Osteocyte (in vitro differentiated cells): ENCODE results near the gene GPR39. TPM values are rescaled to one million over a fixed set of nuclear protein-coding genes. Genes with fewer than 3 reads are reported as not detected.

ENCODE experiments used
- DNase-seq: peaks from one replicate; pipeline ENCODE4 v3.0.0; 2021; ENCODE audit warnings: mixed read lengths; ENCODE audit not compliant: unreplicated experiment; ENCODE audit errors: extremely low spot score
- H3K27ac Mint-ChIP-seq: one replicate; pipeline ENCODE4 v1.8.0; 2021; ENCODE audit warnings: mild to moderate bottlenecking, mixed read lengths; ENCODE audit not compliant: unreplicated experiment
- H3K27me3 Mint-ChIP-seq: one replicate; pipeline ENCODE4 v1.8.0; 2021; ENCODE audit warnings: mixed read lengths; ENCODE audit not compliant: unreplicated experiment
- H3K36me3 Mint-ChIP-seq: one replicate; pipeline ENCODE4 v1.8.0; 2021; ENCODE audit warnings: mixed read lengths; ENCODE audit not compliant: unreplicated experiment
- H3K4me1 Mint-ChIP-seq: one replicate; pipeline ENCODE4 v1.8.0; 2021; ENCODE audit warnings: mixed read lengths; ENCODE audit not compliant: unreplicated experiment
- H3K4me3 Mint-ChIP-seq: one replicate; pipeline ENCODE4 v1.8.0; 2021; ENCODE audit warnings: mild to moderate bottlenecking, moderate library complexity, mixed read lengths; ENCODE audit not compliant: unreplicated experiment
- H3K9me3 Mint-ChIP-seq: one replicate; pipeline ENCODE4 v1.8.0; 2021; ENCODE audit warnings: mixed read lengths; ENCODE audit not compliant: unreplicated experiment
- CTCF ChIP-seq: fragments of 200-600 bp; sonication (generic); IDR thresholded peaks from 2 replicates; pipeline ENCODE4 v1.5.0; 2021; ENCODE audit warnings: antibody characterized with exemption, mild to moderate bottlenecking, moderate library complexity
- total RNA-seq: library from RNA; stranded (reverse); gene quantifications from 2 replicates; pipeline ENCODE4 v1.2.1, GENCODE V29; 2021

GPR39 gene
- total RNA-seq, 1 donor from 2014 or later, result 0.21 TPM

GRCh38 chr2:132597166-132597565 is 180.6 kb downstream of the GPR39 start:
- no peaks in the 10 kb centered on the region for H3K4me1 Mint-ChIP-seq
- DNase-seq, result peak; percentile 38
- peaks cover 9% of the 10 kb centered on the region for H3K9me3 Mint-ChIP-seq
- no peaks in the 10 kb centered on the region for H3K36me3 Mint-ChIP-seq
- H3K4me3 Mint-ChIP-seq, result no peak overlapping the region
- H3K27ac Mint-ChIP-seq, result no peak overlapping the region
- H3K27me3 Mint-ChIP-seq, result peaks cover 3% of the 10 kb centered on the region
- TF ChIP-seq CTCF, result no peak

DNA sequence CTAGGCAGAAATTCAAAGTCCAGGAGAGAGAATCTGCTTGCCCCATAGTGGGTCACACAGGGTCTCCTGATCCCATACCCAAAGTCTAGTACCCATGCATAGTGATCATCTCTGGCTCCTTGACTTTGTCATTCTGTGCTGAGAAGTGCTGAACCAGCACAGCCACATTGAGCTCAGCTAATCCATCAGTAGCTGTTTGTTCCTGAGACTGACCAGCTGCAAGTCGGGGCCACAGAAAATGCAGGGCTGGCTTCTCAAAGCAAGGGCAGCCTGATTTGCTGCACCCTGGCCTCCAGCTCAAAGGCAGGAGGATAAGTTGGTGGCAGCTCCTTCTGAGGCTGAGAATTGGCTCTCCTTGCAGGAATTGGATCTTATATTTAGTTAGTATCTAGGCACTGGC is 181.2 kb downstream of the GPR39 start:
- no peaks in the 10 kb centered on the region for H3K36me3 Mint-ChIP-seq
- H3K4me3 Mint-ChIP-seq, result no peak overlapping the region
- TF ChIP-seq CTCF, result no peak
- peaks cover 5% of the 10 kb centered on the region for H3K9me3 Mint-ChIP-seq
- H3K4me1 Mint-ChIP-seq, result no peaks in the 10 kb centered on the region
- H3K27ac Mint-ChIP-seq, result no peak overlapping the region
- peaks cover 3% of the 10 kb centered on the region for H3K27me3 Mint-ChIP-seq
- DNase-seq, result peak; percentile 51

- H3K27me3 Mint-ChIP-seq, result peaks cover 3% of the 10 kb centered on the region
- H3K36me3 Mint-ChIP-seq, result no peaks in the 10 kb centered on the region
- no peak for TF ChIP-seq CTCF
- no peak overlapping the region for H3K4me3 Mint-ChIP-seq
- peak; percentile 54 for DNase-seq
- no peaks in the 10 kb centered on the region for H3K4me1 Mint-ChIP-seq
- peaks cover 5% of the 10 kb centered on the region for H3K9me3 Mint-ChIP-seq
- H3K27ac Mint-ChIP-seq, result no peak overlapping the region
Observed at GRCh38 chr2:132598536-132598935, 181.9 kb downstream of the GPR39 start.

GRCh38 chr2:132599556-132599955 is 183.0 kb downstream of the GPR39 start:
- peaks cover 5% of the 10 kb centered on the region for H3K9me3 Mint-ChIP-seq
- no peaks in the 10 kb centered on the region for H3K36me3 Mint-ChIP-seq
- H3K27ac Mint-ChIP-seq, result no peak overlapping the region
- H3K27me3 Mint-ChIP-seq, result peaks cover 3% of the 10 kb centered on the region
- no peaks in the 10 kb centered on the region for H3K4me1 Mint-ChIP-seq
- TF ChIP-seq CTCF, result no peak
- DNase-seq, result peak; percentile 19
- no peak overlapping the region for H3K4me3 Mint-ChIP-seq

- no peak for TF ChIP-seq CTCF
- no peaks in the 10 kb centered on the region for H3K4me1 Mint-ChIP-seq
- no peak for DNase-seq
- no peaks in the 10 kb centered on the region for H3K36me3 Mint-ChIP-seq
- H3K27ac Mint-ChIP-seq, result no peak overlapping the region
- H3K27me3 Mint-ChIP-seq, result peaks cover 3% of the 10 kb centered on the region
- peaks cover 5% of the 10 kb centered on the region for H3K9me3 Mint-ChIP-seq
- no peak overlapping the region for H3K4me3 Mint-ChIP-seq
Observed at GRCh38 chr2:132604561-132604960, 188.0 kb downstream of the GPR39 start.
